Stimulated activated CD4-positive, alpha-beta T cell treated with anti-CD3 and anti-CD28 coated beads, Interleukin-2, amount 100 ng/mL, for 4 hours (primary cell): ENCODE data around the gene PTPRU.
"Not testable (repeated sequence)": the region's sequence is repeated elsewhere in the genome, so short reads cannot be mapped to it uniquely, and the experiment has no call there.

ENCODE experiments used
- DNase-seq: peaks from one replicate; pipeline ENCODE4 v3.0.0-alpha.2; 2020; ENCODE audit warnings: low read depth

The PTPRU gene

DNA sequence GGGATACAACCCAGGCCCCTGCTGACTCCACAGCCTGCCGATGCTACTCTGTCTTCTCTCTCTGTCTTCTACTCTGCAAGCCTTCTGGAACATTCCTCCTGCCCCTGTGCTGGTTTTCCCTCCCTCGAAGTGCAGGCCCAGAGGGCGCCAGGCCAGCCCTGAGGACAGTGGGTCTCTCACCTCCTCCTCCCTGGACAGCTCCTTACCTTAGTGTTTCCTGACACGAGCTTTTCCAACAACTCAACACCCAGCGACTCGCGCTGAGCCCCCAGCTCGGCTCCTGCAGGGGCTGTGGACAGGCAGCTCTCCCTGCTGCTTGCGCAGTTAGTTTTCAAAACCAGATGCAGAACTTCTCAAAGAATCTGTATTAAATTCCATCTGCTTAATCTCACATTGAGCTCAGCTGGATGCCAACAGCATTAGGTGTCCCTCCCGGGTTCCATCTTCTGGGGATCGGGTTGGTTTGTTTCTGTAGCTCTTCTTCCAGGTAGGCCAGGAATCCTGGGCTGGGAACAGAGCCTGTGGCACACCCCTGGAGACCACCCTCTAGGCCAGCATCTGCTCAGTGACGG, 54.2 kb downstream of the PTPRU start:
- no peak for DNase-seq

DNA sequence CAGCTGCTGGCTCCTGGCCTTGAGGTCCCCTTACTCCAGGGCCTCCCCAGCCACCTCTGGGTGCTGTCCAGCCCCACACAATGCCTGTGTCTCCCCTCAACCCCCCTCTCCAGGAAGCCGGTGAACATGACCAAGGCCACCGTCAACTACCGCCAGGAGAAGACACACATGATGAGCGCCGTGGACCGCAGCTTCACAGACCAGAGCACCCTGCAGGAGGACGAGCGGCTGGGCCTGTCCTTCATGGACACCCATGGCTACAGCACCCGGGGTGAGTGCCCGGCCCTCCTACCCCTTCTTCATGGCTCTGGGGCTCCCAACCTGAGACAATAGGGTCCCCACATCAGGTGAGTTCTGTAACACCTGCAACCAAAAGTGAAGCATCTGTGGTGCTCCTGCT, 55.4 kb downstream of the PTPRU start:
- no peak for DNase-seq

DNA sequence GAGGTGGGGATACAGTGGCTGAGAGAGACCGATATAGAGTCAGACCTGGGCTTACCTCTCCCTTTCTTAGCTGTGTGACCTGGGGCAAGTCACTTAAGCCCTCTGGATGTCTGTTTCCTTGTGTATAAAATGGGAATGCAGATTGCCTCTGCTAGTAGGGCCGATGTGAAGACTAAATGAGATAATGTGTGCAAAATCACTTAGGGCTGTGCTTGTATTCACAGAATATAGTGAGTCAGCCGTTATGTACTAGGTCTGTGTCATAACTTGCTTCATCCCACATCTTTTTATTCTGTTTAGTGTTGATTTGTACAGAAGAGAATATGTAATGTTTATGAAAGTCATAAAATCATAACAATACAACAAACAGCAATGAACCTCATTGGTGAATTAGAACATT, 56.0 kb downstream of the PTPRU start:
- no peak for DNase-seq

DNA sequence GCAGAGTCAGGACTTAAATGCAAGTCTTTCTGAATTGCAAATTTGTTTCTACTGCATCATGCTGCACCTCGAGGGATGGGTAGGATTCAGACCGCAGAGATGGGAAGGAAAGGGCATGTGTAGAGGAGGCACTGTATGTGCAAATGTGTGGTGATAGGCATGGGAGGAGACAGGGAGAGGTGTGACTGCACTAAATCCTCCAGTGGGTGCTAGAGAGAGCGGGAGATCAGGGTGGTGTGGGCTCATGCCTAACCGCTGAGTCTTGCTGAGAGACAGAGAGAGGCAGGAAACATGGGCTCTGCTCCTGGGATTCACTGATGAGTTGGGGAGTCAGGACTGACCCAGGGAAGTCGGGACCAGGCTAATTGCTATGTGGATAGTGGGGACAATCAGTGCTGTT, 61.1 kb downstream of the PTPRU start:
- DNase-seq: no peak

DNA sequence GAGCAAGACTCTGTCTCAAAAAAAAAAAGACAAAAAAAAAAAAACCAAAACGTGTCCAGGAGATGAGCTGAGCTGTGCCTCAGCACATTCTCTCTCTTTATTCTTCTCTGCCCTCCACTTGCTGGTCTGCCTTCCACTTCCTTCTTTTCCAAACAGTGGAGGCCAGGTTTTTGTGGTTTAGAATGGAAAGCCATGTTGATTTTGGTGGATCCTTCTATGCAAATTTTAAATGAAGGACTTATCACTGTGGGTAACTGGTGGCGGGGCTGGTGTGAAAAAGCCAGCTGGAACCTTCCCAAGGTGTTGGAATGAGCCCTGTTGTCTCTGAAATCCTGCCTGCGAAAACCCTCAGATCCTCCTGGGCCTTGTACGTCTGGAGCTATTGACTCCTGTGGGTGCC, 61.9 kb downstream of the PTPRU start:
- no peak for DNase-seq

DNA sequence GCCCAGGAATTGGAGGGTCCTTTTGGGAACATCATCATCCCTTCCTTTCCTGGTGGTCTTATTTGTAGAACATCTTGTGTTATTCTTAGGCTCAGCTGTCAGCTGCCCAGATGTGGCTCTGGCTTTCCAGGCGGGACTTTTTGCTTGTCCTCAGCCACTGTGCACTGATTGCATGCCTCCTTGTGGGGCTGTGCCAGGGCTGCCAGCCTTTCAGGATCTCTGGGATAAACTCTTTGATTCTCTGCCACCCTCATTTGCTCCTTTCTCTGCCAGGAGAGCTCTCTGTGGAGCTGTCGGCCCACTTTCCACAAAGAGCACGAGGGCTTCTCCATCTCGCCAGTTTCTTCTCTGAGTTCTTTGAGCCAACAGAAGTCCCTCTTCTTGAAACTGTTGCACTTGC, 63.1 kb downstream of the PTPRU start:
- no peak for DNase-seq

DNA sequence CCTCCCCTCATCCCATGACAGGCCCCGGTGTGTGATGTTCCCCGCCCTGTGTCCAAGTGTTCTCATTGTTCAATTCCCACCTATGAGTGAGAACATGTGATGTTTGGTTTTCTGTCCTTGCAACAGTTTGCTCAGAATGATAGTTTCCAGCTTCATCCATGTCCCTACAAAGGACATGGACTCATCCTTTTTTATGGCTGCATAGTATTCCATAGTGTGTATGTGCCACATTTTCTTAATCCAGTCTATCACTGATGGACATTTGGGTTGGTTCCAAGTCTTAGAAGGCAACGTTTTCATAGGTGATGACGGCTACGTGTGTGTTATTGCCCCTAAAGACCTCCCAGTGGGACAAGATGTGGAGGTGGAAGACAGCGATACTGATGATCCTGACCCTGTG, 65.4 kb downstream of the PTPRU start:
- not testable (repeated sequence) for DNase-seq

DNA sequence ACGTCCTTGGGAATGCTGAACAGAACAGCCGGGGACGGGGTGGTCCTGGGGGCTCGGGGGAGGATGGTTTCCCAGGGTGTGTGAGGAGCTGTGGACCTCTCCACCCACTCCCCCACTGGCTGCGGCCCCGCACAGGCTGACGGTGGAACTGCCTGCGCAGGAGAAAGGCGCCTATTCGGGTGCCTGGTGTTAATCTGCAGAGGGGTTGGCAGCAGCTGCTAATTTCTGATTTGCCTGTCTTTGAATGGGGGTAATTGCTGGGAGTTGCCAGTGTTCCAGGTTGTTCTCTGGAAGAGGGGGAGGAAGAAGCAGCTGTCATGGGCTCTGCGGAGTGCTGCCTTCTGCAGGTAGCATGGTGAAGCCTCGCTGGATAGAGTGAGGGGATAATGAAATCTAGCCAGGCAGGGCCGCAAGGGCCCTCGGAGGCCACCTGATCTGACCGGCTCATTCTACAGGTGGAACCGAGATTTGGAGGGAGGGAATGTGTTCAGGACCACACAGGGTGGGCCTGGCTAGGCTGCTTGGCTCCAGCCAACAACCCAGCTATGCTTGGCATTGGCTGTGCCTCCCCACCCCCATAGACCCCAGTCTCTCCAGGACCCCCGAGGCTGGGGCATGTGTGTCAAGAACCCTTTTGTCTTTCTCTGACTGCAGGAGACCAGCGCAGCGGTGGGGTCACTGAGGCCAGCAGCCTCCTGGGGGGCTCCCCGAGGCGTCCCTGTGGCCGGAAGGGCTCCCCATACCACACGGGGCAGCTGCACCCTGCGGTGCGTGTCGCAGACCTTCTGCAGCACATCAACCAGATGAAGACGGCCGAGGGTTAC, 67.1 kb downstream of the PTPRU start:
- DNase-seq: no peak

DNA sequence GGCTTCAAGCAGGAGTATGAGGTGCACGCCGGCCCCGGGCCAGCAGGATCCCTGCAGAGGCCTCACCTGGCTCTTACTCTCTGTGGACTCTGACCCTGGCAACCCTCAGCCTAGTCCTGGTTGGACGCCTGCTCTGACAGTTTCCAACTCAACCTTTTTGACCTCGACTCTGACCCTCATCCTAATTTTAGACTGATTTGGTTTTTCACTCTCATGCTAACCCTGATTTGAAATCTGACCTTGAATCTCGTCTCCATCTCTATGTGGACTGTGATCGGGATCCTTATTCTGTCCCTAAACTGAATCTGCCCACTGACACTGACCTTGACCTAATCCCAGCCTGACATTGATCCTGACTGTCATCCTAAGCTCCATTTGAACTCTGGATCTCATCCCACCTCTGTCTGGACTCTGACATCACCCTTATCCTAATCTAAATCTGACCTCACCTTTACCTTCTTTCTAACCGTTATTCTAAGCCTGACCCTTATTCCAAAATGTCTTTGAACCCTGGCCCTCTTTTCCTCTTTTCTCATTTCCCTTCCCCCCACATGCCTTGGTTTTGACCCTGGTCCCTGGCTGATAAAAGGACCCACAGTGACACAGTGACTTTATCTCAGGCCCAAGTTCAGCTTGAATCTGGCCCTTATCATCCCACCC, 67.8 kb downstream of the PTPRU start:
- DNase-seq: no peak

DNA sequence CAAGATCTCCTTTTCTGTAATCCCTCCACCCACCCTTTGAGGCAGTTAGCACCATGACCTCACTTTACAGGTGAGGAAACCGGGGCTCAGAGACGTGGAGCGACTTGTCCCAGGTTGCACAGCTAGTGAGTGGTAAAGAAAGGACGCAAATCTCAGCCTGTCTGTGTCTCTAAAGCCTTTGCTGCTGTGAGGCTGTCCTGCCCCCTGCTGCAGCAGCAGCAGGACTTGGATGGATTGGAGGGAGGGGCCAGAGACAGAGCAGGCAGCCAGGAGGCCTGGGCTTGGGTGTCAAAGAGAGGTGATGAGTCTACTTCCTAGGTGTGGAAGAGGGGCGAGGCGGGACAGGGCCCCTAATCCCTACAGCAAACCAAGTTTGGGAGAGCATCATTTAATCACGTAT, 69.6 kb downstream of the PTPRU start:
- no peak for DNase-seq

DNA sequence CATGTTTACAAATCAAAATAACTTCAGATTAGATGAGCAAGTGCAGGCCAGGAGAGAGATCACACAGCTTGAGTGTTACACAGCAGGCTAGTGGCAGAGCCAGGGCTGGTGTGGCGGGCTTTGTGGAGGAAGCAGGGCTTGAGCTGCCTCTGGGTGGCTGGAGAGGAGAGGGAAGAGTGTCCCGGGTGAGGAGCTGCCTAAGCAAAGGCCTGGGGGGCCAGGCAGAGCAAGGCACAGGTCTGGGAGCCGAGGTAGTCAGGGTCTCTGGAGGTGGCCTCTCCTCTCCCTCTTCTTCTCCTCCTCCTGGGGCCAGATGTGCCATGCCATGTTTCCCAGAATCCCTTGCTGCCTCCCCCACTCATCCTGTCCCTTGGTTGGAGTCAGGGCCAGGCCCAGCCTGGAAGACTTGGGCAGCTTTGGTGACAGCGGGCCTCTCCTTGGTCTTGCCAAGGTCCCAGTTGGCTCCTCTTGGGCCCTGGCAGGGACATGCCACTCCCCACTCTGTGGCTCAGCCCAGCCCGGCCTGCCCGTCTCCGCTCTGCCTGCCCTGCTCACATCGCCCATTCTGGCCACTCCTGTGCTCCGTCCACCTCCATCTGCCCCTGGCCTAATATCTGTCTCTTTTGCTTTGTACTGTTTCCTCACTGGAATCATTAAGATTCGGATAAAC, 70.3 kb downstream of the PTPRU start:
- DNase-seq: no peak

DNA sequence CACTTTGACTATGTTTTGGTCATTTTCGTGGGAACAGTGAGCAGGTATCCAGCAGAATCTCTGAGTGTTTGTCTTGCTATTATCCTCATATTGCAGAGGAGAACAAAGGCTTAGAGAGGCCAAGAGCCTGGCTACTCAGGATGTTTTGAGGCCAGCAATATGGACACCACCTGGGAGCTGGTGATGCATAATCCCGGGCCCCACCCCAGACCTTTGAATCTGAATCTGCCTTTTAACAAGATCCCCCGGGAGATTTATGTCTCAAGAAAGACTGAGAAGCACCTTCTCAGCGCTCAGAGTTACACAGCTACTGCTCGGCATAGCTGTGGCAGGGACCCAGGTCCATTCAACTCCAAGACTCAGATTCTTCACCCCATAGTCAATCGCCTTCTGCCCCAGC, 72.8 kb downstream of the PTPRU start:
- no peak for DNase-seq

DNA sequence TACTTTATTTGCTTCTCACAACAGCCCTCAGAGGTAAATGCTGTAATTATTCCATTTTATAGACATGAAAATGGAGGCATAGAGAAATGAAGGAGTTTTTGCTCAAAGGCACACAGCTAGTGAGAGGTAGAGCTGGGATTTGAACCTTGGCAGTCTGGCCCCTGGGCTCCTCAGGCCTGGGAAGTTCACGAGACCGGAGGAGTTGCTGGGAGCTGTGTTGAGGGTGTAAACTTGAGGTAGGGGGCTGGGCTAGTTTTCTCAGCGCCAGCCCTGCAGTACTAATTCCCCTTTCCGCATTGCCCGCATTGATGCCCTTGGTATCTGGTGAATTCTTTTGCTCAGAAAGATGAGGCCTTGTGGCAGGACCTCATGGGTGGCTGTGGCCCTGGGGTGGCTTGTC, 73.3 kb downstream of the PTPRU start:
- no peak for DNase-seq

DNA sequence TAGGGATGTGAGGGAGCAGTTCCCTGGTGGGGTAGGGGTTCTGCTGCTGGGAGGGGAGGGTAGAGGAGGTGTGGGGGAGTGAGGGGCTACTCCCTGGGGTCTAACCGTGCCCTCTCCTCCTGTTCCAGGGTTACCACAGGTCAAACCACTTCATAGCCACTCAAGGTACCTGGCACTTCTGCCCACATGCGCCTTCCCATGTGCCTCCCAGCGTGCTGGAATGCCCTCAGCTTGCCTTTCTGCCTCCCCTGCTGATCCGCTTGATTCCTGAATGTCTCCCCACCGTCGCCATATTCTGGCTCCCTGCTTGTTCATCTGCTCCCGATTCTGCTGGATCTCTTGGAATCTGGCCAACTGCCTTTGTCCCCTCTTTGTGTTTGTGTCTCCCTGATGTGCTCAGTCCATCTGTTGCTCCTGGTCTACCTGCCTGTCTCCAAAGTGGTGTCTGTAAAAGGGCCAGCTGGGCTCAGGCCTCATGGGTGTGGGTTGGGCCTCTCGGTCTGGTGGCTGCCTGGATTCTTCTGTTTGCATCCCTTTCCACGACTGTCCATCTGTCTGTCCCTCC, 74.4 kb downstream of the PTPRU start:
- no peak for DNase-seq

DNA sequence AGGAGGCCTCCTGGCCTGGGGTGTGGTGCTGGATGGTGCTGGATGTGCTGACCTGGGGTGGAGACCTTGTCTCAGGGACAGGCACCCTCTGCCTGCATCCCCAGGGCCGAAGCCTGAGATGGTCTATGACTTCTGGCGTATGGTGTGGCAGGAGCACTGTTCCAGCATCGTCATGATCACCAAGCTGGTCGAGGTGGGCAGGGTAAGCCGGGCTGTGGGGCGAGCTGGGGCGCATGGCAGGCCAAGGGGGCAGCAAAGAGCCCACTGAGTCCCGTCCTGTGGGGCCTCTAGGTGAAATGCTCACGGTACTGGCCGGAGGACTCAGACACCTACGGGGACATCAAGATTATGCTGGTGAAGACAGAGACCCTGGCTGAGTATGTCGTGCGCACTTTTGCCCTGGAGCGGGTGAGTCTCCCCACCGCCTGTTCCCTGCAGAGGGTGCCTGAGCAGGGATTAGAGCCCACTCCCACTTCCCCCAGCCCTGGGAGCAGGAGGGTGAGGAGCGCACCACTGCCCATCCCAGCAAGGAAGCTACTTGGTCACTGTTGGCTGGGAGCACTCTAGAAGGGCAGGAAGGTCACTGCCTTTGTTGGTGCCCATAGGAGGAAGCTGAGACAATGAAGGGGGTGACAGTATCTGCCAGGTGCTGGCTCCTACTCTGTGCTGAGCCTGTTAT, 75.2 kb downstream of the PTPRU start:
- DNase-seq: no peak

DNA sequence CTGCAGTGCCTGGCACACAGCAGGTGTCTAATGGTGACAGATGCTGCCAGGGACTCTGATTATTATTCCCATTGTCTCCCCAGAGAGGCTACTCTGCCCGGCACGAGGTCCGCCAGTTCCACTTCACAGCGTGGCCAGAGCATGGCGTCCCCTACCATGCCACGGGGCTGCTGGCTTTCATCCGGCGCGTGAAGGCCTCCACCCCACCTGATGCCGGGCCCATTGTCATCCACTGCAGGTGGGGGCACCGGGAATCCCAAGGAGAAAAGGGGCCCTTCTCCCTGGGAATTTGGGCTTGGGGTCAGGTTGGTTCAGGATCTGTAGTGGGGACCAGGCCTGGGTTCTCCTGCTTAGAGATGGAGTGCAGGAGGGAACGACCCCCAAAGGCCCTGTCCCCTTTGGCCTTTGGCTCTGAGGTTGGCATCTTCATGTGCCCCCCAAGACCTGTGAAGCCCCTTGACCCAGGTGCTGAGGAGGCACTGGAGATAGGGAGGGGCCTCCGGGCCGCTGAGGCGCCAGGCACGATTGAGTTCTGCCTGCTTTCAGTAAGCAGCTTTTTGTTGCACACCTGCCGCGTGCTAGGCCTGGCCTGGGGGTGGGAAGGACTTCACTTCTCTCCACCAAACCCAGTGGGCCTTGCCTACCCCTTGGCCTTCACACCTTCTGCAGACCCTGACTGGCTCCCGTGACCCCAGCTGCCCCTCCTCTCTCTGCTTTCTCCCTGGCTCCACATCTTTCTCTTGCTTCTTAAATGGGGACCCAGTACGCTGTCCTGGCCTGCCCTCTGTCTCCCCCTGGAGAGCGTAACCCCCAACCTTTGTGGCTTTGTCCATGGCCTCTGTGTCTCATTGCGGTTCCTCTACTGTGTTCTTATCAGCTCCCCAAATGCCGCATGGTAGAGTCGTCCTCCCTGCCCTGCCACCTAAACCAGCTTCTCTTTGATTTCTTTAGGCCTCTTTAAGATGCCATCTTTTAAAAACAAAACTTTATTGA, 76.4 kb downstream of the PTPRU start:
- no peak for DNase-seq

DNA sequence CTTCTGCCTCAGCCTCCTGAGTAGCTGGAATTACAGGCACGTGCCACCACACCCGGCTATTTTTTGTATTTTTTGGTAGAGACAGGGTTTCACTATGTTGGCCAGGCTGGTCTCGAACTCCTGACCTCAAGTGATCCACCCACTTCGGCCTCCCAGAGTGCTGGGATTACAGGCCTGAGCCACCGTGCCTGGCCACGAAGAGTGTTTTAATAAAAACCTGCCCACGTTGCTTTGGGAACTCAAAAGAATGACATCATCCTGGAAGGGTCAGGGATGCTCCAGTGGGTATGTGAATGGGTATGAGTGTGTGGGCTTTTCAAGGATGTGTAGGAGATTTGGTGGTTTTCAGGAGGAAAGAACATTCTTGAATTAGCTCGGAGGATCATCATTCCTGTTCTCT, 78.4 kb downstream of the PTPRU start:
- DNase-seq: not testable (repeated sequence)

DNA sequence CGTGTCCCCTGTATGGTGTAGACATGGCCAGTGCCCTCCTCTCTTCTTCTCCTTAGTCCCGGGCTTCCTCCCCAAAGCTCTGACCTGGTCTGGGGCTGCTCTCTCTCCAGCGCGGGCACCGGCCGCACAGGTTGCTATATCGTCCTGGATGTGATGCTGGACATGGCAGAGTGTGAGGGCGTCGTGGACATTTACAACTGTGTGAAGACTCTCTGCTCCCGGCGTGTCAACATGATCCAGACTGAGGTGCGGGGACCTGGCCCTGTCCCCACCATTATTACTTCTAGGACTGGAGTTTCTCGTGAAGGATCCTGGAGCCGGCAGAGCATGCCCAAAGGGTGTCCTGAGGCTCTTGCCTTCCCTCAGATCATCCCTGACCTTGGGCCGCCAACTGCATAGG, 78.9 kb downstream of the PTPRU start:
- no peak for DNase-seq

DNA sequence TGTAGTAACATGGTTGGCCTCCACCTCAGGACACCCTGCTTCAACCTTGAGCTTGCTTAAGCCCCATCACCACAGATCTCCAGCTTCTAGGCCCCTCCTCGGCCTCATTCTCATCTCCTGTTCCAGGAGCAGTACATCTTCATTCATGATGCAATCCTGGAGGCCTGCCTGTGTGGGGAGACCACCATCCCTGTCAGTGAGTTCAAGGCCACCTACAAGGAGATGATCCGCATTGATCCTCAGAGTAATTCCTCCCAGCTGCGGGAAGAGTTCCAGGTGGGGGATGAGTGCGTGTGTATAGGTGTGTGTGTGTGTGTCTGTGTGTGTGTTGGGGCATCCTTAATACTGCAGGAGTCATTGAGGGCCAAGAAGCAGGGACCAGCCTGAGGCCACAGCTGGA, 79.6 kb downstream of the PTPRU start:
- DNase-seq: no peak

DNA sequence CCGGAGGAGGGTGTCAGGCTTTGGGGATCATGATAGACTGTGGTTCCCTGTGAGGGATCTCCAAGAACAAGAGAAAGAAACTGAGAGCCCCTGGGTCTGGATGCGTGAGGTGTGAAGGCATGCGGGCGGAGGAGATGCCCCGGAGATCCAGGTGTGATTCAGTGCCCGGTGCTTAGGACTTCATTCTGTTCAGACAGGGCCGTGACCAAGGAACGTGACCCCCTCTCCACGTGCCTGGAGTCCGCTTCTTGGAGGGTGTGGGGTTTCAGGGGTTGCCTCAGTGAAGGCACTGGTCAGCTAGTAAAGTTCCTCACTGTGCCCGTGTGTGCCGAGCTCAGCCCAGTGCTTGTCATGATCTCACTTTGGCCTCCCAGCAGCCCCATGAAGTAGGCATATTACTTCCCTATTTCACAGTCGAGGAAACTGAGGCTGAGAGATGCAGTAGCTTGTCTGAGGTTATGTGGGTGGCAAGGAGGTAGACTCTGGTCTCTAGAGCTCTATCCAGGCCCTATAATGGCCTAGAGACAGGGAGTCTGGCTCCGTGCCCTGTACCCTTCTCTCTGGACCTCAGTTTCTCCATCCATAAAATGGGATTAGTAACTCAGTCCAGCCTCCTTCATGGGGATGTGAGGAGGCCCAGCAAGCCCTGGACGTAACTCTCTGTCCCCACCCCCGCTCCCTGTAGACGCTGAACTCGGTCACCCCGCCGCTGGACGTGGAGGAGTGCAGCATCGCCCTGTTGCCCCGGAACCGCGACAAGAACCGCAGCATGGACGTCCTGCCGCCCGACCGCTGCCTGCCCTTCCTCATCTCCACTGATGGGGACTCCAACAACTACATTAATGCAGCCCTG, 81.0 kb downstream of the PTPRU start:
- DNase-seq: no peak
